Uterus (tissue), 4 donors: ENCODE data around the gene AIFM3. TPM values are rescaled to one million over a fixed set of nuclear protein-coding genes. Genes with fewer than 3 reads are reported as not detected.
A peak's percentile ranks its signal among the peaks of the same experiment; 100 is the strongest.

Experiments
- DNase-seq, 2 donors: peaks; one replicate each; pipeline ENCODE4 v3.0.0-alpha.2; 2019 to 2020
- H3K27ac ChIP-seq, 2 donors: fragments of 200-600 bp; sonication (generic); 1 replicate in 1 of 2; 2 replicates in 1 of 2; pipeline ENCODE4 v1.5.1; 2016 to 2018
- H3K27me3 ChIP-seq, 2 donors: fragments of 200-600 bp; sonication (generic); one replicate each; pipeline ENCODE4 v1.5.1; 2018 to 2019; ENCODE audit warnings: control low read depth in 1 of 2
- H3K36me3 ChIP-seq, 2 donors: fragments of 200-600 bp; sonication (generic); one replicate each; pipeline ENCODE4 v1.5.1; 2019; ENCODE audit warnings: control low read depth in 1 of 2
- H3K4me1 ChIP-seq, 2 donors: fragments of 200-600 bp; sonication (generic); one replicate each; pipeline ENCODE4 v1.5.1; 2018 to 2019; ENCODE audit warnings: control low read depth in 1 of 2
- H3K4me3 ChIP-seq, 2 donors: fragments of 200-600 bp; sonication (generic); 1 replicate in 1 of 2; 2 replicates in 1 of 2; pipeline ENCODE4 v1.5.1; 2018 to 2019; ENCODE audit warnings: mild to moderate bottlenecking in 1 of 2
- H3K9me3 ChIP-seq, 2 donors: fragments of 200-600 bp; sonication (generic); one replicate each; pipeline ENCODE4 v1.5.1; 2019; ENCODE audit warnings: control low read depth in 1 of 2
- CTCF ChIP-seq, 4 experiments: fragments of 200-600 bp in 2 of 4; fragments of 450-650 bp in 2 of 4; sonication (generic) in 2 of 4; IDR thresholded peaks; one replicate each; pipeline ENCODE4 v1.5.1; 2016 to 2019; ENCODE audit warnings: antibody characterized with exemption in 4 of 4, mild to moderate bottlenecking in 2 of 4, moderate library complexity in 1 of 4
- POLR2A ChIP-seq, 2 donors: fragments of 450-650 bp; IDR thresholded peaks; one replicate each; pipeline ENCODE4 v1.6.1; 2016; ENCODE audit warnings: antibody characterized with exemption in 2 of 2, mild to moderate bottlenecking in 1 of 2, moderate library complexity in 1 of 2
- intact Hi-C: fragments of 100-400 bp; cut with DNase I; formaldehyde crosslinking; loops from one replicate; pipeline ENCODE4 v1.15.1; 2023; ENCODE audit warnings: low total_unique reads
- total RNA-seq, 4 donors: library from RNA; depleted of rRNA in 3 of 4; stranded (reverse); fragments of >200 nt in 3 of 4; gene quantifications; one replicate each; pipeline versions ENCODE4 v1.1.0 to v1.2.4, GENCODE V29; 2014 to 2023
- donor health status: DM: yes; HTN: yes; CAD: no.

The AIFM3 gene
- total RNA-seq, 4 donors from 2014 or later, result 3.2 to 3.4 TPM; not detected in 2

- Histone ChIP-seq H3K27me3 (no peaks in the 10 kb centered on the region), H3K27ac (no peak overlapping the region), H3K4me1 (peaks cover 4 to 11% of the 10 kb centered on the region in 2 donors), H3K36me3 (no peaks in the 10 kb centered on the region), H3K9me3 (no peaks in the 10 kb centered on the region), H3K4me3 (no peak overlapping the region)
- intact Hi-C loops, result no loop called here
- TF ChIP-seq POLR2A (IDR thresholded peaks at IDR 0.05) (no peak), CTCF (IDR thresholded peaks at IDR 0.05) (no peak)
- DNase-seq, result no peak
Measured at GRCh38 chr22:21010426-21011113, 43.5 kb downstream of the AIFM3 start.

GRCh38 chr22:21012446-21013407 lies 45.7 kb downstream of the AIFM3 start:
- TF ChIP-seq POLR2A (IDR thresholded peaks at IDR 0.05) (no peak), CTCF (IDR thresholded peaks at IDR 0.05) (no peak)
- no peak for DNase-seq
- Histone ChIP-seq H3K27me3 (no peaks in the 10 kb centered on the region), H3K4me1 (peaks cover 4 to 11% of the 10 kb centered on the region in 2 donors), H3K4me3 (no peak overlapping the region), H3K27ac (no peak overlapping the region), H3K9me3 (no peaks in the 10 kb centered on the region), H3K36me3 (no peaks in the 10 kb centered on the region)
- intact Hi-C loops, result no loop called here

GRCh38 chr22:21013657-21014201 lies 46.7 kb downstream of the AIFM3 start:
- intact Hi-C loops, result no loop called here
- Histone ChIP-seq H3K36me3 (no peaks in the 10 kb centered on the region), H3K27me3 (no peaks in the 10 kb centered on the region), H3K27ac (peak overlapping the region; percentile 16 to 79), H3K9me3 (no peaks in the 10 kb centered on the region), H3K4me3 (peak overlapping the region; percentile 12 to 43), H3K4me1 (peaks cover 4 to 11% of the 10 kb centered on the region in 2 donors)
- TF ChIP-seq POLR2A (IDR thresholded peaks at IDR 0.05), result no peak
- no peak for TF ChIP-seq CTCF (IDR thresholded peaks at IDR 0.05)
- DNase-seq, result no peak

- H3K27ac ChIP-seq, result peak overlapping the region; percentile 16 to 79
- H3K9me3 ChIP-seq, result no peaks in the 10 kb centered on the region
- peaks cover 4 to 11% of the 10 kb centered on the region in 2 donors for H3K4me1 ChIP-seq
- no peaks in the 10 kb centered on the region for H3K27me3 ChIP-seq
- intact Hi-C loops, result no loop called here
- peak; percentile 88 to 89 for DNase-seq
- TF ChIP-seq CTCF (IDR thresholded peaks at IDR 0.05) (no peak), POLR2A (IDR thresholded peaks at IDR 0.05) (no peak)
- H3K4me3 ChIP-seq, result peak overlapping the region; percentile 12 to 43
- no peaks in the 10 kb centered on the region for H3K36me3 ChIP-seq
Measured at GRCh38 chr22:21014202-21014725, 47.2 kb downstream of the AIFM3 start.
